LoVo (cell line): Measurements from ENCODE around the gene SP2.

ENCODE experiments used
- DNase-seq: peaks from one replicate; pipeline ENCODE4 v3.0.0-alpha.2; 2016; ENCODE audit warnings: low spot score

SP2 gene

GRCh38 chr17:47949197-47949759 is 53.2 kb downstream of the SP2 start:
- DNase-seq = peak; percentile 80

GRCh38 chr17:47949946-47950345 is 53.9 kb downstream of the SP2 start:
- no peak for DNase-seq

GRCh38 chr17:47950448-47950847 is 54.4 kb downstream of the SP2 start:
- DNase-seq = no peak

- peak; percentile 53 for DNase-seq
Measured at GRCh38 chr17:47952171-47953021, 56.4 kb downstream of the SP2 start.

- DNase-seq = no peak
Measured at GRCh38 chr17:47953909-47954308, 57.9 kb downstream of the SP2 start.

- peak; percentile 58 for DNase-seq
Measured at GRCh38 chr17:47955497-47956461, 59.7 kb downstream of the SP2 start.

GRCh38 chr17:47956791-47957590 is 61.0 kb downstream of the SP2 start:
- no peak for DNase-seq

GRCh38 chr17:47957591-47958490 is 61.8 kb downstream of the SP2 start, which contains the start of gene PRR15L:
Gene PRR15L, minus strand, starts transcription at chr17:47957883. Its CDS starts 4,649 bp downstream, at chr17:47953234.
- DNase-seq = peak; percentile 50

- DNase-seq = peak; percentile 70
Measured at GRCh38 chr17:47959825-47960655, 64.0 kb downstream of the SP2 start.

GRCh38 chr17:47961406-47961805 is 65.4 kb downstream of the SP2 start:
- DNase-seq = no peak

GRCh38 chr17:47962901-47963300 is 66.9 kb downstream of the SP2 start:
- DNase-seq = no peak

GRCh38 chr17:47964856-47965255 is 68.8 kb downstream of the SP2 start:
- no peak for DNase-seq

- peak; percentile 90 for DNase-seq
Measured at GRCh38 chr17:47966079-47966519, 70.1 kb downstream of the SP2 start.

GRCh38 chr17:47967607-47968252 is 71.7 kb downstream of the SP2 start:
- peak; percentile 59 for DNase-seq

- DNase-seq = no peak
Measured at GRCh38 chr17:47968836-47969235, 72.8 kb downstream of the SP2 start.

- DNase-seq = no peak
Measured at GRCh38 chr17:47969930-47970724, 74.1 kb downstream of the SP2 start.

GRCh38 chr17:47970725-47971499 is 74.9 kb downstream of the SP2 start, which contains the start of gene CDK5RAP3:
Gene CDK5RAP3, plus strand, starts transcription at chr17:47971113. Its CDS starts 34 bp downstream, at chr17:47971147.
- DNase-seq = peak; percentile 99
